Measurements from ENCODE around the gene UBA1.

Gene UBA1

DNA sequence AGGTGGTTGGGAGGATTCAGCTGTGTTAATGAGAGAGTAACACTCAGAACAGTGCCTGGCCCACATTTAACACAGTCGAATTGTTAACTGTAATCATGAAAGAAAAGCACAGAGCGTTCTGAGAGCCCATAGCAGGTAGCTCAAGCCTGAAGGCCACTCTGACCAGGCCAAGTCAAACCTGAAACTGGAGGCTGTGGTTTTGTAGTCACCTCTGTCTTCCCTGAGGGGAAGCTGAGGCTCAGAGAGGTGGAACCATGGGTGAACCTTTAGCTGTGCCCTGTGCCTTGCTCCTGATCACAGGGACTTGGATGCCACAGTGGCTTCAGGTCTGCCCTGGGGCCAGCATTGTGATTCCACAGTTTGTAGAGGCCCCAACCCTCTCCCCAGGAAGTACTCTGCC lies 16.6 kb upstream of the UBA1 start:
- Histone ChIP-seq H3K27me3 (ENCODE audit: insufficient read depth, poor library complexity, severe bottlenecking) (no peaks in the 10 kb centered on the region), H3K27ac (replicated peaks) (no peak overlapping the region), H3K4me3 (replicated peaks; ENCODE audit: insufficient read depth, low read length) (no peak overlapping the region)
- no peak for DNase-seq (ENCODE audit: low read depth in 1 of 2, low spot score in 1 of 2)
- TF ChIP-seq, protein P1, sequence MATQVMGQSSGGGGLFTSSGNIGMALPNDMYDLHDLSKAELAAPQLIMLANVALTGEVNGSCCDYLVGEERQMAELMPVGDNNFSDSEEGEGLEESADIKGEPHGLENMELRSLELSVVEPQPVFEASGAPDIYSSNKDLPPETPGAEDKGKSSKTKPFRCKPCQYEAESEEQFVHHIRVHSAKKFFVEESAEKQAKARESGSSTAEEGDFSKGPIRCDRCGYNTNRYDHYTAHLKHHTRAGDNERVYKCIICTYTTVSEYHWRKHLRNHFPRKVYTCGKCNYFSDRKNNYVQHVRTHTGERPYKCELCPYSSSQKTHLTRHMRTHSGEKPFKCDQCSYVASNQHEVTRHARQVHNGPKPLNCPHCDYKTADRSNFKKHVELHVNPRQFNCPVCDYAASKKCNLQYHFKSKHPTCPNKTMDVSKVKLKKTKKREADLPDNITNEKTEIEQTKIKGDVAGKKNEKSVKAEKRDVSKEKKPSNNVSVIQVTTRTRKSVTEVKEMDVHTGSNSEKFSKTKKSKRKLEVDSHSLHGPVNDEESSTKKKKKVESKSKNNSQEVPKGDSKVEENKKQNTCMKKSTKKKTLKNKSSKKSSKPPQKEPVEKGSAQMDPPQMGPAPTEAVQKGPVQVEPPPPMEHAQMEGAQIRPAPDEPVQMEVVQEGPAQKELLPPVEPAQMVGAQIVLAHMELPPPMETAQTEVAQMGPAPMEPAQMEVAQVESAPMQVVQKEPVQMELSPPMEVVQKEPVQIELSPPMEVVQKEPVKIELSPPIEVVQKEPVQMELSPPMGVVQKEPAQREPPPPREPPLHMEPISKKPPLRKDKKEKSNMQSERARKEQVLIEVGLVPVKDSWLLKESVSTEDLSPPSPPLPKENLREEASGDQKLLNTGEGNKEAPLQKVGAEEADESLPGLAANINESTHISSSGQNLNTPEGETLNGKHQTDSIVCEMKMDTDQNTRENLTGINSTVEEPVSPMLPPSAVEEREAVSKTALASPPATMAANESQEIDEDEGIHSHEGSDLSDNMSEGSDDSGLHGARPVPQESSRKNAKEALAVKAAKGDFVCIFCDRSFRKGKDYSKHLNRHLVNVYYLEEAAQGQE (IDR thresholded peaks at IDR 0.05; ENCODE audit: insufficient replicate concordance, low read depth), result no peak
- TF ChIP-seq, protein P2, sequence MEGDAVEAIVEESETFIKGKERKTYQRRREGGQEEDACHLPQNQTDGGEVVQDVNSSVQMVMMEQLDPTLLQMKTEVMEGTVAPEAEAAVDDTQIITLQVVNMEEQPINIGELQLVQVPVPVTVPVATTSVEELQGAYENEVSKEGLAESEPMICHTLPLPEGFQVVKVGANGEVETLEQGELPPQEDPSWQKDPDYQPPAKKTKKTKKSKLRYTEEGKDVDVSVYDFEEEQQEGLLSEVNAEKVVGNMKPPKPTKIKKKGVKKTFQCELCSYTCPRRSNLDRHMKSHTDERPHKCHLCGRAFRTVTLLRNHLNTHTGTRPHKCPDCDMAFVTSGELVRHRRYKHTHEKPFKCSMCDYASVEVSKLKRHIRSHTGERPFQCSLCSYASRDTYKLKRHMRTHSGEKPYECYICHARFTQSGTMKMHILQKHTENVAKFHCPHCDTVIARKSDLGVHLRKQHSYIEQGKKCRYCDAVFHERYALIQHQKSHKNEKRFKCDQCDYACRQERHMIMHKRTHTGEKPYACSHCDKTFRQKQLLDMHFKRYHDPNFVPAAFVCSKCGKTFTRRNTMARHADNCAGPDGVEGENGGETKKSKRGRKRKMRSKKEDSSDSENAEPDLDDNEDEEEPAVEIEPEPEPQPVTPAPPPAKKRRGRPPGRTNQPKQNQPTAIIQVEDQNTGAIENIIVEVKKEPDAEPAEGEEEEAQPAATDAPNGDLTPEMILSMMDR (IDR thresholded peaks at IDR 0.05; ENCODE audit: insufficient read depth, low read length), result no peak
- no peak for TF ChIP-seq SPI1 (IDR thresholded peaks at IDR 0.05; ENCODE audit: borderline replicate concordance, low read depth)
- TF ChIP-seq GABPA (IDR thresholded peaks at IDR 0.05; ENCODE audit: low read depth), result no peak
- TF ChIP-seq POLR2AphosphoS5 (IDR thresholded peaks at IDR 0.05; ENCODE audit: low read depth), result no peak

DNA sequence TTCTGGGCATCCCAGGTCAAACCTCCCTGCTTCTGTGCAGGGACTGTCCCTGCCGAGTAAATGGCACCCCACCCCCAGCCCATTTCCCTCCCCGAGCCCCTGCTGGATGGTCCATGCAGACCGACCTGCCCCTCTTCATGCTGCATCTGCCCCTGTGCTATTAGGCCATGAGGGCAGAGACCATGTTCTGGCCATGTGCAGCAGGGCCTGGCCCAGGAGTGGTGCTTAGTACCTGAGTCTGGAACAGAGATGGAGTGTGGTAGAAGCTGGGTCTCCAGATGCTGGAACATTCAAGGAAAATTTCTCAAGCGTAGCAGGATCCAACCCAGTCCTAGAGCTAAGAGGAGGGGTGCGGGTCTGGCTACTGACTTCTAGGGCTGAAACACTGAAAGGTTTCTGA lies 15.3 kb upstream of the UBA1 start:
- no peaks in the 10 kb centered on the region for H3K27me3 ChIP-seq (ENCODE audit: insufficient read depth, poor library complexity, severe bottlenecking)
- TF ChIP-seq, protein P1 (IDR thresholded peaks at IDR 0.05; ENCODE audit: insufficient replicate concordance, low read depth), result no peak
- TF ChIP-seq, protein P2 (IDR thresholded peaks at IDR 0.05; ENCODE audit: insufficient read depth, low read length), result no peak
- TF ChIP-seq SPI1 (IDR thresholded peaks at IDR 0.05; ENCODE audit: borderline replicate concordance, low read depth), result no peak
- TF ChIP-seq POLR2AphosphoS5 (IDR thresholded peaks at IDR 0.05; ENCODE audit: low read depth), result no peak
- no peak for TF ChIP-seq GABPA (IDR thresholded peaks at IDR 0.05; ENCODE audit: low read depth)
- no peak for DNase-seq (ENCODE audit: low read depth in 1 of 2, low spot score in 1 of 2)
- no peak overlapping the region for H3K27ac ChIP-seq (replicated peaks)
- no peak overlapping the region for H3K4me3 ChIP-seq (replicated peaks; ENCODE audit: insufficient read depth, low read length)

DNA sequence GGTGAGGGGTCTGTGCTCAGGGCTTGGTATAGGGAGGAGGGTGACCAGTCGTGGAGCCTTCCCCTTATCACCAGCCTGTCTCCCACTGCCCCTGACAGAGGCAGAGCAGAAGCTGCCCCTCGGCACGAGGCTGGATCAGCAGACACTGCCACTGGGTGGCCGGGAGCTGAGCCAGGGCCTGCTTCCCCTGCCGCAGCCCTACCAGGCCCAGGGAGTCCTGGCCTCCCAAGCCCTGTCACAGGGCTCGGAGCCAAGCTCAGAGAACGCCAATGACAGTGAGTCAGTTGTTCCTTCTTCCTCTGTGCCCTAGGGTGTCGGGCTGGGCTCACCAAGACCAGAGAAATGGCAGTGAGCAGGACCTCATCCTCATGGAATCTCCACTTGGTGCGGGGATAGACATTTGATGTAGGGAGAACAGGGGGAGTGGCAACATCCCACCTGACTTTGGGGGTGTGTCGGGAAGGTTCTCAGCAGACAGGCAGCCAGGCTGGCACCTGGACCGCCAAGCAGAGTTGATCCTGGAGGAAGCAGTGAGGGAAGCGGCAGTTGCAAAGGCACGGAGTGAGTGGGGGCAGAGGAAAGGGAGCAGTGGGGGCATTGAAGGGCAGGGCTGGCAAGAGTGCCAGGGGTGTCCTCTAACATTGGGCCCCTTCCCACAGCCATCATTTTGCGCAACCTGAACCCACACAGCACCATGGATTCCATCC lies 14.3 kb upstream of the UBA1 start:
- no peaks in the 10 kb centered on the region for H3K27me3 ChIP-seq (ENCODE audit: insufficient read depth, poor library complexity, severe bottlenecking)
- H3K27ac ChIP-seq (replicated peaks), result no peak overlapping the region
- no peak for DNase-seq (ENCODE audit: low read depth in 1 of 2, low spot score in 1 of 2)
- TF ChIP-seq POLR2AphosphoS5 (IDR thresholded peaks at IDR 0.05; ENCODE audit: low read depth), result no peak
- H3K4me3 ChIP-seq (replicated peaks; ENCODE audit: insufficient read depth, low read length), result no peak overlapping the region

DNA sequence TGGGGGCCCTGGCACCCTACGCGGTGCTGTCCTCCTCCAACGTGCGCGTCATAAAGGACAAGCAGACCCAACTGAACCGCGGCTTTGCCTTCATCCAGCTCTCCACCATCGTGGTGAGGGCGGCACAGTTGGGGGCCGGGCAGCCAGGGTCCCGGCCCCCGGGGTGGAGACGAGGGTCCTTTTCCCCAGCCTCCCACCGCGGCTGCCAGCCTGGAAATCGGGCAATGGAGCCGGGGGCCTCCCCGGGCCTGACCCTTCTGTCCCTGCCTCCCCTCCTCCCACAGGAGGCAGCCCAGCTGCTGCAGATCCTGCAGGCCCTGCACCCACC lies 13.7 kb upstream of the UBA1 start:
- DNase-seq (ENCODE audit: low read depth in 1 of 2, low spot score in 1 of 2), result no peak
- Histone ChIP-seq H3K27me3 (ENCODE audit: insufficient read depth, poor library complexity, severe bottlenecking) (no peaks in the 10 kb centered on the region), H3K4me3 (replicated peaks; ENCODE audit: insufficient read depth, low read length) (no peak overlapping the region), H3K27ac (replicated peaks) (no peak overlapping the region)
- no peak for TF ChIP-seq GABPA (IDR thresholded peaks at IDR 0.05; ENCODE audit: low read depth)
- no peak for TF ChIP-seq POLR2AphosphoS5 (IDR thresholded peaks at IDR 0.05; ENCODE audit: low read depth)
- TF ChIP-seq, protein P2 (IDR thresholded peaks at IDR 0.05; ENCODE audit: insufficient read depth, low read length), result no peak
- no peak for TF ChIP-seq SPI1 (IDR thresholded peaks at IDR 0.05; ENCODE audit: borderline replicate concordance, low read depth)
- TF ChIP-seq, protein P1 (IDR thresholded peaks at IDR 0.05; ENCODE audit: insufficient replicate concordance, low read depth), result no peak

All from HL-60 (cell line).